HG02840 (cell line): ENCODE data around the gene KCTD6.
"Not testable (repeated sequence)": the region's sequence is repeated elsewhere in the genome, so short reads cannot be mapped to it uniquely, and the experiment has no call there.

ENCODE experiments used
- ATAC-seq: cut with Tn5 transposase; IDR thresholded peaks from one replicate; pipeline ENCODE4 v1.9.1; 2021; ENCODE audit warnings: mild to moderate bottlenecking, moderate library complexity, moderate number of reproducible peaks; ENCODE audit not compliant: unreplicated experiment, low FRiP score

KCTD6 gene

DNA sequence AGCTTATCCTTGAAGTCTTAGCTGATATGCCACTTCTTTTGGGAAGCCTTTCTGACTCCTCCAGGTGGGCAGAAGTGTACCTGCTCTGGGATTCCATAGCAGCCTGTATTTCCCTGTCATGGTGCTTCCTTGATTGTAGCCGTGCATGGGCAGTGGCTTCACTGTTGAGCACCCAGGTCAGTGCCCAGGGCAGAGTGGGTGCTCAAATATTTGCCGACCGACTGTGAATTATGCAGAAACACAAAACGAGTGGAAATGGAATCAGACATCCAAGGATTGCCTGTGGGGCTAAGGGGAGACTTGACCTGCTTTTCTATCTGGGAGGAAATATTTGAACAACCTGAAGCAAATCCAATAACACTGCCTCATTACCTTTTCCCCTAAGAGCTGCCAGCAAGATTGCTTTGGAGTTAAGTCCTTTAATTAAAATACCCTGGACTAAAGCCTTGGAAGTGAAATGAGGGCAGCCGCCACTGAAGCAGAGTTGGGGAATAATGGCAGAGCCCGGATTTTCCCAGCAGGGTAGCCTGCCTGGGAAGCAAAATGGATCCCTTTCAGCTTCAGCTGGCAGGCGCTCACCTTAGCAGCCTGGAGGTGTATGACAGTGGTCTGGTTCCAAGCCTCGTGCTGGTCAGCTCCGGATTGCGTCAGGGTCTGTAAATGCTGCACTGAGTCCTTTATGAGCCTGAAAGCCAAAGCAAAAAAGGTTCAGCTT, 30.2 kb downstream of the KCTD6 start:
- no peak for ATAC-seq

DNA sequence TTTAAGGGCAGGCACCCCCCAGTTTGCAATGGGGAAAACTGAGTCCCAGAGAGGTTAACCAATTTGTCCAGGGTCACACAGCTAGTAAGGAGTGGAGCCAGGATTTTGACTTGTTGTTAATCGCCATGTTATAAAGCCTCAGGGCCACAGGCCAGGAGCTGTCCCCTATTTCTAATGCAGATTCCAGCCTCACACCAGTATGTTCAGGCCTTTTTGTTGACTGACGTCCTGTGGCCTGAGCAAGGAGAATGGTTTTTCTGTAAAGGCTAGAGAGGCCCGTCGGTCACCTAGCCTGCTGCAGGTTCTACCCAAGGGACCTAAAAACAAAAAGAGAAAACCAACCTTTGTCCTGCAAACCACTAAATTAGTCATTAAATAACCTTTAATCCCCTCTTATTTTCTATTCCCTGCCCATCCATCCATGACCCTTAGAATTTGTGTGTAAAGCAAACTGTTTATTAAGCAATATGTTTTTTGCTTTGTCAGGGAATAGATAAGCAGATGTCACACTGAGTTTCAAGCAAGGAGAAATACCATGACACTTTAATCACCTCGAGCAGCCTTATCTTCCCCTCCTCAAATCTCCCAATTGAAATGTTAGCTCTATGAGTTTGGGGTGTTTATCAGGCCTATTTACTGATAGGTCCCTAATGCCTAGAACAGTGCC, 31.0 kb downstream of the KCTD6 start:
- ATAC-seq = no peak

DNA sequence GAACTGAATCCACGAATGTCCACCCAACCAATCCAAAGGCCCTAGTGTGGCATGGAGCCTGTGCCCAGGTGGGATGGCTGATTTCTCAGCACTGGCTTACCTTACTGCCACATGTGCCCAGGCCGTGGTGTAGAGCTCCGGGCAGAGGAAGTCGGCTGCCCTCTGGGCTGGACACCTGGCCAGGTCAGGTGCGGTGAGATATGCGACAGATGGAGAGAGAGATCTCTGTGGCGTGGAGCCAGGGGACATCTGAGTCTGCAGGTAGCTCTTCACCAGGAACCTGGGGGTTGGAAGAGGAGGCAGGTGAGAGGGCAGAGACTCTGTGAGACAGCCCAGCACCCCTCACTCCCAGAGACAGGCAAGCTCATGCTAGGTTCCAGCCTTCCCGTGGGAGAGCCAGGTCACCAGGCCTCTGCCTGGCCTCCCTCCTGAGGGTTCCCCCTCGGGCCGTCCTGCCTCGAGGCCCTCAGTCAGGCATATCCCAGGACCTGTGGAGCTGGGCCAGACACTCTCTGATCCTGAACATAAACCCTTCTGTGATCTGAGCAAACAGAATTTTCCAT, 32.5 kb downstream of the KCTD6 start:
- ATAC-seq = no peak

DNA sequence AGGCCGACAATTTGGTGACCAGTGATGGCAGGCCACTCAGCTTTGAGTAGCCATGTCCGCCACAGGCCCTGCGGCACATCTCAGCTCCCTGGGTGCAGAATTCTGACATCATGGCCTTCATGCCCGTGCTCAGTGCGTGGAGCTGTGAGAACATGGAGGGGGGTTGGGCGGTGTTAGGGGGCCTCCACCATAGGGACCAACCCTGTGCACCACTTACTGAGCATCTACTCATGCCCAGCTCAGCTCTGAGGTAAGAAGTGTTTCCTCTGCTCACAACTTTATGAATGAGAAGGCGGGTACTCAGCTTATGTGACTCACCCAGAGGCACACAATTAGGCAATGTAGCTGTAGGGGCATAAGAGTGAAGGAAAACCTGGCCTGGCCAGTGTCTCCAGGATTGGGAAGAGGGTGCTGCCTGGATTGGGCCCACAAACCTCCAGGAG, 34.6 kb downstream of the KCTD6 start:
- no peak for ATAC-seq

DNA sequence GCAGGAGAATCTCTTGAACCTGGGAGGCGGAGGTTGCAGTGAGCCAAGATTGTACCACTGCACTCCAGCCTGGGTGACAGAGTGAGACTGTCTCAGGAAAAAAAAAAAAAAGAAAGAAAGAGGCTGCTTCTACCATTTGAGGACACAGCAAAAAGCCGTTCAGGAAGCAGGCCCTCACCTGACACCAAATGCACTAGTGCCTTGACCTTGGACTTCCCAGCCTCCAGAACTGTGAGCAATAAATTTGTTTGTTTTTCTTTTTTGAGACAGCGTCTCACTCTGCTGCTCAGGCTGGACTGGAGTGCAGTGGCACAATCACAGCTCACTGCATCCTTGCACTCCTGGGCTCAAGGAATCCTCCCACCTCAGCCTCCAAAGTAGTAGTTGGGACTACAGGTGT, 35.5 kb downstream of the KCTD6 start:
- not testable (repeated sequence) for ATAC-seq

DNA sequence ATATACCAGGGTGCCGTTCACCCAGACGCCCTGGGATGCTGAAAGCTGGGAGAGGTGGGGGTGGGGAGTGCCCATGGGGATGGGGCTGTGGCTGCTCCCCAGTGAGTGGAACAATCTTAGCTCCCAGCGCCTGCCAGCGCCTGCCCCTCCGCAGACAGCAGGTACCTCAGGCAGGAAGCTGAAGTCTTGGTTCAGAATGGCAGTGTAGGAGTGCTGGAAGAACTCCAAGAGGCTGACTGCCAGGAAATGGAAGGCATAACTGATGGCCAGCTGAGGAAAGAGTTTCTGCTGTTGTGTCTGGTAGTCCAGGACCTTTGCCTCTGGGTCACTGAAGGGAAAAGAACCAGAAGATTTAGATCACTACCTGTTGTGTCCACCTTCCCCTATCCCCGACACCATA, 36.7 kb downstream of the KCTD6 start:
- no peak for ATAC-seq

DNA sequence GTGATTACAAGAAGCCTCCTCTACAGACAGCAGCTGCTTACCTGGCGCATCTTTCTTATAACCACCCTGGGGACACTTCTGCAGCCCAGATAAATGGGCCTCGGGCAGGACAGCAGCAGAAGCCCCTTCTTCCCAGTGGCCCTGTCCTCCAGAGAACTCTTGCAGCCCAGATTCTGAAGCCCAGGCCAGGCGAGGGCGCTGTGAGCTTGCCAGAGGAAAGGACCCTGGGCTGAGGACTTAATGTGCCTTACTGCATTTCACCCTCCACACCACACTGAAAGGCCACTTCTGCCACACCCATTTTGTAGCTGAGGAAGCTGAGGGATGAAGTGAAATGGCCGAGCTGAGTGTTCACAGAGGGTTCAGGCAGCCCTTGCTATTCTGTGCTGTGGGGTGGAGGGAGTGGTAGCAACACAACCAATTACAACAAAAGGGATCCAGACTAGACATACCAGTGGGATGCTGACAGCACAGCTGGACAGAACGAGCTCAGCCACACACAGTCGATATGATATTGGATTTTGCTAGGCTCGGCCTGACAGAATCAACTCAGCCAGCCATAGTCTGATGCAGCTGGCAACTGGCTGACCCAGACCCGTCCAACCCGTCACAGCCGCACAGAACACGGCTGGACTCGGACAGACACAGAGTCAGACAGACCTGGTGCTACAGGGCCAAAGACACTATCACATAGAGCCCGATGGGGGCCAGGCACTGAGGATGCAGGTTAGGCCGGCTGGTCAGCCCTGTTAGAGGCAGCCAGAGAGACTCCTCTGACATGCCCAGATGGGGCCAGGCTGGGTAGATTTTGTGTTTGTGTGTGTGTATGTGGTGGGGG, 37.8 kb downstream of the KCTD6 start:
- no peak for ATAC-seq

DNA sequence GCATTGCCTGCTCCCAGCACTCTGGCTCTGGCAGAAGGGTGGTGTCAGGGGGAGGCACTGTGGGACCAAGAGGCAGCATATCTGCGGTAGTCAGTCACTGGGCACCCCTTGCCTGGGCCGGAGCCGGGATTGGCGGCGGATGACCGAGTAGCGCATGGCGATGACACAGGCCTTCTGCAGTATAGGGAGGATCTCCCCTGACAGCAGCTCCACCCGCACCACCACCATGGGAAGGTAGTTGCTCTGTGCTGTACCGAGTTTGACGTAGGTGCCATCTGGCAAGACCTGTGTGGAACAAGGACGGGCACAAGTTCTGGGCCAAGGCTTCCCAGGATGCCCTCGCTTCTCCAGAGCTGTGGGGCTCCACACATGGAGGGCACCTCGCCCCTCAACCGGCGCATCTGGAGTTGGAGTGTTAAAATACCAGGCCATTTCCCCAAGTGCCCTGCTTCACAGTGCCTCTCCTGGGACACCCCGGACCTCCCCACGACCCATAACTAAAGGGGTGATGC, 38.5 kb downstream of the KCTD6 start:
- no peak for ATAC-seq

DNA sequence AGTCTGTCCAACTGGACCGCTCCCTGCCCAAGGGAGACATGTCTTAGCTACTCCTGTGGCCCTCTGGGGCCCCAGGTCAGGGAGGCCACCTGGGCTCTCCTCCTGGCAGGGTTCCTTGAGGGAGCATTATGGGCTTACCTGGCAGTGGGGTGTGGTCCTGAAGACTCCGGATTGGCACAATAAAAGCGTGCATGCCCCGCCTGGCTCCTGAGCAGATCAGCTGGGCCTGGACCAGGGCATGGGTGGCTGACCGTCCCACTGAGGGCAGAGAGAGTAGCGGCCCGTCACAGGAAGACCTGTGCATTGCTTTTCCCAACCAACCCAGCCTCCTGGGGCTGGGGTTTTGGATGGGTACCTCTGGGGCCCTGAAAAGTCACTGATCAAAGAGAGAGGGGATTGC, 39.7 kb downstream of the KCTD6 start:
- ATAC-seq = no peak

DNA sequence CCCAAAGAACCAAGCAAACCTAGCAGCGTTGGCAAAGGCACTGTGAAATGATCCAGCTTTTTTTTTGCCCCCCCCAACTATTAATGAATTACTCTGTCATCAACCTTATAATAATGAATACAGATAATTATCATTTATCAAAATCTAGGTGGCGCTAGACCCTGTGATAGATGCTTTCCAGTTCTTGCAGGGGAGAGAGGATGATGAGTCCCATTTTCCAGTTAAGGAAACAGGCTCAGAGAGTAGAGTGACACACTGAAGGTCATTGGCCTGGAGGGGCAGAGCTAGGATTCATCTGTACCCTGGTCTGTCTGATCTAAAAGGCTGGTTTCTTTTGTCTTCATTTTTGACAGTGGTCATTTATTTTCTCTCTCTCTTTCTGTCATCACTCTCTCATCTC, 40.1 kb downstream of the KCTD6 start:
- no peak for ATAC-seq

DNA sequence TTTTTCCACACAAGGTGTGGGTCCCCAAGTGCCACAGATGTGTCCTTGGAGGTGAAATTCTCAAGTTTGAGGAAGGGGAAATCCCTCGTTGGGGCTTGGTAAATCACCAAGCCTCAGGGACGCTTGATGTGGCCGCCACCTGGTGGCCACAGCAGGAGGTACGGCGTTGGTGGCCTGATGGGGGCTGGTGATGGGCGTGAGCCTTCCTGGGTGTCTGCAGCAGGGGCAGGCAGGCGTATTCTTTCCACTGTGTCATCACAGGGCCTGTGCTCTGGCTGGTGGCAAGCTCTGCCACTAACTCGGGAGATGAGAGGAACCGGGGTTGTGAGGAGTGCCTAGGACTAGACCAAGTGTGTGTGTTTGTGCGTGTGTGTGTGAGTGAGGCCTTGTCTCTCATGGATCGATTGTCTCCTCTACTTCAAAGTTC, 40.9 kb downstream of the KCTD6 start:
- peak; percentile 81 for ATAC-seq

DNA sequence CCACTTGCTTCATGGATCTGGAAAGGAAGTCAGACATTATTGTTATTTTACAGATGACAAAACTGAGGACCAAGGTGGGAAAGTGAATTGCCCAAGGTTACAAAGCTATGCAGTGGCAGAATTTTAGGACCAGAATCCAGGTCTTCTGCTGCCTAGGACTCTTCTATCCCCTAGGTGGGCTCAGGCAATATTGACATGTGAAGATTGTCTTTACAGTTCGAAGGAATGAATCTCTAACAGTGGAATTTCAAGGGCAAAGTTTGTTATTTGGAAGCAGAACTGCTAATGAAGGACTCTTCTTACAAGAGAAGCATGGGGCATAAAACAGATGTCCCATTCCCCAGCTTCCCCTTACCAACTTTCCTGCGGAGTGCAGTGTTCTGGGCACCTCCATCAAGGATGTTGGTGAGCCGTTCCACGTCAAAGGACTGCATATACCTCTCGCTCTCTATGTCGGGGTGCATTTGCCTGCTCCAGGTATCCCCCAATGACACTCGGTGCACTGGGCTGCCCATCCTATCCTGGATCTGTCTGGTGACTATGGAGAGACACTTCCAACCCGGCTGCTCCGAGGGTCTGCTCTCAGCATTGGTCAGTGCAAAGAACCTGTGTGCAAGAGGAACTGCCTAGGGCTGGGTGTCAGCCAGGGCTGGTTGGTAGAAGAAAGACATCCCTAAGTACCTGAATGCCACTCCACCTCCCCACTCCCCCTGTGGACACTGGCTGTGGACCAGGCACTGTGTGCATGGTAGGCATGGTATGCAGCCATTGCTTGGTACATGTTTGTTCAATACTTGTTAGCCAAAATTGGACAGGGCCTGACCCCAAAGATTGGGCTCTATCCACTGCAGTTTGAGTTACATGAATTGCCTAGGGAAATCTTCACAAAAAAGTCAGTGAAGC, 42.9 kb downstream of the KCTD6 start:
- ATAC-seq = no peak

DNA sequence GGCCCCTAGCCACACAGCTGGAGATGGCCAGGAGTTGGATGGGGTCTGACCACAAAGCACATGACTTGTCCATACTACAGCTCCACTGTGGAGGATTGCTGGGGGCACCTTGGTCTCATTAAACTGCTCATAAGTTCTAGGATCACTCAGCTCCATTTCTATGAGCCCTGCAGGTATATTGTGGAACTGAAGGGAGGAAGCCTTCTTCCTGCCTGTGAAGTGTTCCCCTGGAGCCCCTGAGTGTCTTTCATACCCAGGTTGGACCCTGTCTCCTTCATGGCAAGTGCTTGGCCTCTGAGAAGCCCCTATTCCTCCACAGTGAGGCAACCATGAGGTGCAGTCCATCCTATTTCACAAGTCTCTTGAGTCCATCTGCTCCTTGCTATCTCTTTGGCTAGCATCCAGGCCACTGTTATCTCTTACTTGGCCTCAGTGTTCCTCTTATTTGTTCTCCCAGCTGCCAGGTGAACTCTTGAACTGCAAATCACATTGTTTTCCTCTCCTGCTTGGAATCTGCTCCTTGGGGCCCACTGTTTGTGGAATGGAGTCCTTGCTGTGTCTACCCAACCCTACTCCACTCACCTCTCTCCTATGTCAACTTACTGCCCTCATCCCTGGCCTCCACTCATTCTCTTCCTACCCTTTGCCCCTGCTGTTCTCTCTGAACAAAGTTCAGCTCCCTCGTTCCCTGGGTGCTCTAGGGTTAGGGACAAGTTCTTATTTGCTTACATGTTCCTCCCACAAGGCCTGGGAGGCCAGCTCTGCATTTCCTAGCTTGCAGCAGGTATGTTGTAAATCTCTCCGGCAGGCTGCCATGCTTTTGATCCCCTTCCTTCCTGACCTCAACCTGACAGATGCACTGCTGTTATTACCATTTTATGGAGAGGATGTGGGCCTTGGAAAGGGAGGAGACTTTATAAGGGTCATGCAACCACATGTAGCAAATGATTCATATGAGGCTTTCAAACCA, 43.9 kb downstream of the KCTD6 start:
- ATAC-seq = no peak

DNA sequence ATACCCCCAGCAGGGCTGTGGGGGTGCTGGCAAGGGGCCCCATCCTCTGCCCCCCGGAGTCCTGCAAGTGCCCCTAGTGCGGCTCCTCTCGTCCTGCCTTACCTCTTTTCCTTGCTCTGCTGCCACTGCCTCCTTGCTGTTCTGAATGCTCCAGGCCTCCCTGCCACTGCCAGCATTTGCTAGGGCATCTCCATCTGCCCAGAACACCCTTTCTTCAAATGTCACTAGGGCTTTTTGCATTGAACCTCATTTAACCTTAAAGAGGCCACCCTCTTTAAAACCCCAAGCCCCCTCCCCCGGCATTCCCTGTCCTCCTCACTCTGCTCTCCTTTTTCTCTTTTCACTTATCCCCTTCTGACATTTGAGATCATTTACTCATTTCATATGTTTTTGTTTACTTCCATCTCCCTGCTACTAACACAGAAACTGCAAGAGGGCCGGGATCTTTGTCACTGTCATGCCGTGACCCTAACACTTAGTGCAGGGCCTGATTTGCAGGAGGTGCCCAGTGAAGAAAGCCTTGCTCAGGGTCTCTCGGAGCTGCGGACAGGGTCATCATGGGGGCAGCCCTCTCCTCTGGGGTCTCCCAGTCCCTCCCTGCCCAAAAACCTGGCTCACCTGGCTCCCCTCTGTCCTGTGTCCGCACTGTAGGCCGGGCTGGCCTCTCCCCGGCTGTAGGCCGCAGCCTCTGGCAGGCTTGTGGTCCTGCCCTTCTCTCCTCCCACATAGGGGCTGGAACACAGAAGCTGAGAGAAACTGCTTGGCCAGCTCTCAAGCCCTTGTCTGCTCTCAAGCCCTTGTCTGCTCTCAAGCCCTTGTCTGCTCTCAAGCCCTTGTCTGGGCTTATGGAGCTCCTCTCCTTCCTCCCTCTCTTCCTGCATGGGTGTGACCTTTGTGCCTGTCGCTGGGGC, 44.9 kb downstream of the KCTD6 start, which contains the start of gene ACOX2:
TSS of gene ACOX2 (minus strand) at position 690 of the 911 bp plus-strand sequence. CDS start 2,084 bp downstream, outside the sequence.
- no peak for ATAC-seq

DNA sequence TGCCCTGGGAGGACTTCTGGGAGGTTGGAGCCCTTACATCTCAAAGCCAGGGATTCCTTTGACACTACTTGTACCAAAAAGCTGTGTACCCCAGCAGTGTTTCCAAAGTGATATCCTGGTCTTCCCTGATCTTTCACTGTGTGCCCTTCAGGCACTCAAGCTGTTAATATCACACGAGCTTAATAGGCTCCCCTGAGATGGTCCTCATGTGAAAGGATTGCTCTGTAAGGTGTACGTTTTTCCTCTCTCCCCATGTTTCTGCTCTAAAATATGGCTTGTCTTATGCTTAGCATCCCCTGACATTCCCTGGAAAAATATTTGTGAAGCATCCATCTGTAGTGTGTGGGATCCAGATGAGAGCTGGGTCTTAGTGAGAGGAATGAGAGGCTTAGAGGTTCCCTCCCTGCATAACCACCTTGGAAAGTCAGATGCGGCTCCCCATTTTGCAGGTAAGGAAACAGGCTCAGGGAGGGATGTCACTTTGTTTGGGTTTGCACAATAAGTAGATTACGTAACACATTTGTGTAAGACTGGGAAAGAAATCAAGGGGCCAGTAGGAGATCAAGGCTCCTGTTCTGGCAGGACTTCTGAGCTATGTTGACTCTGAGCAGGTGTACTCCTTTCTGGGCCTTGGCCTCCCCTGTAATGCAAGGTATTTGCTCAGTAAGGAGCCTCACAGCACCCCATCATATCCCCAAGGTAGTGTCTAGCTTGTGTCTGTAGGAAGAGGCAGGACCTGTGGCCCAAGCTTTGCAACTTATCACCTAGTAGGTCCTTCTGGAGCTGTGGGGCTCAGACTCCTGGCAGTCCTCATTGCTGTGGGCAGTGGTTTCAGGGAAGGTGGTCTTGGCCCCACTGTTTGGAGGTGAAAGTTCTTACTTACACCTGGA, 45.8 kb downstream of the KCTD6 start:
- no peak for ATAC-seq

DNA sequence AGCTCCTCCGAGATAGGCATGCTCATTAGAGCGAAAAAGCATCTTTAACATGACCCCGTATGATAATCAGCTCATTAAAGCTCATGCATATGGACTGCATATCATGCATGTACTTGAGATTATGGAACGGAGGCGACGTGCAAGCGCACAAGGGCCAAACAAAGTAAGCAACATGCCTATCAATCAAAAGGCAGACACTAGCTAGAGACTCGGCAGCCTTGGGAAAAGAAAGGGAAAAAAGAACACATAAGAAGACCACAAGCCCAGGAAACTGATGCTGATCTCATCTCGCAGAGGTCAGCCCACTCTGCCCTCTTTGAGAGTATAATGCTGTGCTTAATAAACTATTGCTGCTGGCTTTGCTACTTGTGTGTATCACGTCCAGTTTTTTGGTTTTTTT, 47.7 kb downstream of the KCTD6 start:
- no peak for ATAC-seq
